ENCODE data around the gene ZNF766. TPM values are rescaled to one million over a fixed set of nuclear protein-coding genes. Genes with fewer than 3 reads are reported as not detected.

The ZNF766 gene
- polyA plus RNA-seq, 3 donors = 4.0 to 15.0 (median 8.8) TPM

DNA sequence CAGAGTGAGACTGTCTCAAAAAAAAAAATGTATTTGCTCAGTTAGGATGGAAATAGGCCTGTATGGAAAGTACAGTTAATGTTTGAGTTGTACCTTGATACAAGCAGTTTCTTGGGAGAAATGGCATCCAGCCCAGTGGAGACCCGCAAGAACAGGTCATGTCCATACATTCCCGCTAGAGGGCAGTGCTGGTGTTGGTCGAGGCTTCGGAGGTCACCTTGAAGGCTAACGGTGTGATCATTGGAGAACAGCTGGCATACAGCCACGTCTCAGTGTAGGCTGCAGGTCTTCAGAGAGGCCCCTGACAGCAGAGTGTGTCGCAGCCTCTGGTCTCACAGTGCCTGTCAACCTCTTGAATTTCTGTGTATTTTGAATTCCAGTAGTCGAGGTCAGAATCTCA, 74.2 kb downstream of the ZNF766 start:
- TF ChIP-seq, protein P1, sequence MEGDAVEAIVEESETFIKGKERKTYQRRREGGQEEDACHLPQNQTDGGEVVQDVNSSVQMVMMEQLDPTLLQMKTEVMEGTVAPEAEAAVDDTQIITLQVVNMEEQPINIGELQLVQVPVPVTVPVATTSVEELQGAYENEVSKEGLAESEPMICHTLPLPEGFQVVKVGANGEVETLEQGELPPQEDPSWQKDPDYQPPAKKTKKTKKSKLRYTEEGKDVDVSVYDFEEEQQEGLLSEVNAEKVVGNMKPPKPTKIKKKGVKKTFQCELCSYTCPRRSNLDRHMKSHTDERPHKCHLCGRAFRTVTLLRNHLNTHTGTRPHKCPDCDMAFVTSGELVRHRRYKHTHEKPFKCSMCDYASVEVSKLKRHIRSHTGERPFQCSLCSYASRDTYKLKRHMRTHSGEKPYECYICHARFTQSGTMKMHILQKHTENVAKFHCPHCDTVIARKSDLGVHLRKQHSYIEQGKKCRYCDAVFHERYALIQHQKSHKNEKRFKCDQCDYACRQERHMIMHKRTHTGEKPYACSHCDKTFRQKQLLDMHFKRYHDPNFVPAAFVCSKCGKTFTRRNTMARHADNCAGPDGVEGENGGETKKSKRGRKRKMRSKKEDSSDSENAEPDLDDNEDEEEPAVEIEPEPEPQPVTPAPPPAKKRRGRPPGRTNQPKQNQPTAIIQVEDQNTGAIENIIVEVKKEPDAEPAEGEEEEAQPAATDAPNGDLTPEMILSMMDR (IDR thresholded peaks at IDR 0.05) = peak; percentile 56
- H3K4me2 ChIP-seq (replicated peaks; ENCODE audit: extremely low read depth, low read length, poor library complexity, severe bottlenecking) = no peak overlapping the region
- H2AFZ ChIP-seq (ENCODE audit: insufficient read depth, low read depth, low read length, poor library complexity, severe bottlenecking) = no peak overlapping the region
- no peaks in the 10 kb centered on the region for H3K27me3 ChIP-seq (ENCODE audit: control insufficient read depth in 2 of 2, insufficient read depth in 2 of 2, low read length in 2 of 2)
- H3K9me3 ChIP-seq (replicated peaks in 1 of 2; ENCODE audit: control insufficient read depth in 1 of 2, insufficient read depth in 1 of 2, low read length in 2 of 2) = peaks cover 70 to 88% of the 10 kb centered on the region in 2 donors
- H3K27ac ChIP-seq (ENCODE audit: low read depth in 1 of 2, low read length in 2 of 2) = no peak overlapping the region
- no peaks in the 10 kb centered on the region for H3K36me3 ChIP-seq (replicated peaks in 1 of 2; ENCODE audit: control insufficient read depth in 1 of 2, insufficient read depth in 2 of 2, low read length in 2 of 2)
- Mint-ChIP-seq H3K27me3 (ENCODE audit: low read depth in 3 of 3) (peaks cover 0 to 3% (median 1%) of the 10 kb centered on the region in 3 donors), H3K9me3 (peaks cover 41 to 83% (median 79%) of the 10 kb centered on the region in 7 donors), H3K4me3 (no peak overlapping the region), H3K27ac (no peak overlapping the region), H3K36me3 (peaks cover 1 to 3% of the 10 kb centered on the region in 2 donors), H3K4me1 (no peaks in the 10 kb centered on the region)
- 30% methylated on average over 6 of the region's 8 CpGs for WGBS (ENCODE audit: insufficient coverage)
- no peaks in the 10 kb centered on the region for H3K79me2 ChIP-seq (ENCODE audit: insufficient read depth, low read length)
- no peak overlapping the region for H3K4me3 ChIP-seq (replicated peaks in 1 of 3; ENCODE audit: low read depth in 2 of 3, low read length in 3 of 3)
- intact Hi-C loops (cut with micrococcal nuclease) = no loop called here
- no peaks in the 10 kb centered on the region for H3K4me1 ChIP-seq (ENCODE audit: control insufficient read depth in 1 of 2, insufficient read depth in 2 of 2, low read length in 2 of 2)
- H3K9ac ChIP-seq (ENCODE audit: insufficient read depth, low read length, poor library complexity, severe bottlenecking) = no peak overlapping the region
- no peaks in the 10 kb centered on the region for H4K20me1 ChIP-seq (ENCODE audit: insufficient read depth, low read length)
- DNase-seq = peak; percentile 2 to 18 (median 10)

DNA sequence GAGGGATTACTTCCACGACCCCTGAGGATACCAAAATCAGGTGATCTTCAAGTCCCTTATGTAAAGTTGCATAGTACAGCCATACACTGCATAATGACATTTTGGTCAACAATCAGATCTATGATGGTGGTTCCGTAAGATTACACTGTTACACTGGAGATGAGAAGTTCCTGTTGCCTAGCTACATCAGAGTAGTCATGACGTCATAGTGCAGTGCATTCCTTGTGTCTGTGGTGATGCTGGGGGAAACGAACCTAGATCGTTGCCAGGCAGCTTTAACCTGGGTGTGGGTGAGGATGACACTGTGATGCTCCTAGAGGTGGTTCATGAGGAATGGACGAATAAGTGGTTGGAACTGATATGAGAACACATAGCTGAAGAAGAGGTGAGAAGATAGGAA, 75.8 kb downstream of the ZNF766 start:
- Mint-ChIP-seq H3K27ac (no peak overlapping the region), H3K36me3 (peaks cover 0 to 7% of the 10 kb centered on the region in 2 donors), H3K4me3 (no peak overlapping the region), H3K4me1 (no peaks in the 10 kb centered on the region), H3K27me3 (ENCODE audit: low read depth in 3 of 3) (peaks cover 0 to 3% (median 1%) of the 10 kb centered on the region in 3 donors), H3K9me3 (peaks cover 43 to 85% (median 80%) of the 10 kb centered on the region in 7 donors)
- WGBS (ENCODE audit: insufficient coverage) = 97% methylated on average over 3 of the region's 6 CpGs
- intact Hi-C loops (cut with micrococcal nuclease) = no loop called here
- no peak for DNase-seq
- no peaks in the 10 kb centered on the region for H4K20me1 ChIP-seq (ENCODE audit: insufficient read depth, low read length)
- TF ChIP-seq, protein P1 (IDR thresholded peaks at IDR 0.05) = no peak
- no peaks in the 10 kb centered on the region for H3K79me2 ChIP-seq (ENCODE audit: insufficient read depth, low read length)
- H3K4me1 ChIP-seq (ENCODE audit: control insufficient read depth in 1 of 2, insufficient read depth in 2 of 2, low read length in 2 of 2) = no peaks in the 10 kb centered on the region
- H2AFZ ChIP-seq (ENCODE audit: insufficient read depth, low read depth, low read length, poor library complexity, severe bottlenecking) = no peak overlapping the region
- H3K4me2 ChIP-seq (replicated peaks; ENCODE audit: extremely low read depth, low read length, poor library complexity, severe bottlenecking) = no peak overlapping the region
- no peak overlapping the region for H3K9ac ChIP-seq (ENCODE audit: insufficient read depth, low read length, poor library complexity, severe bottlenecking)
- no peak overlapping the region for H3K27ac ChIP-seq (ENCODE audit: low read depth in 1 of 2, low read length in 2 of 2)
- peaks cover 75 to 89% of the 10 kb centered on the region in 2 donors for H3K9me3 ChIP-seq (replicated peaks in 1 of 2; ENCODE audit: control insufficient read depth in 1 of 2, insufficient read depth in 1 of 2, low read length in 2 of 2)
- H3K4me3 ChIP-seq (replicated peaks in 1 of 3; ENCODE audit: low read depth in 2 of 3, low read length in 3 of 3) = no peak overlapping the region
- no peaks in the 10 kb centered on the region for H3K36me3 ChIP-seq (replicated peaks in 1 of 2; ENCODE audit: control insufficient read depth in 1 of 2, insufficient read depth in 2 of 2, low read length in 2 of 2)
- H3K27me3 ChIP-seq (ENCODE audit: control insufficient read depth in 2 of 2, insufficient read depth in 2 of 2, low read length in 2 of 2) = no peaks in the 10 kb centered on the region

Small RNAs within 50 kb of the gene (small RNA-seq; reads per million reads assigned to genes)
- gene MIR643 (ENCODE audit: insufficient read length, low read depth) (0.94 reads per million), gene MIR6801 (ENCODE audit: insufficient read length, low read depth) (not detected), gene RF00019 (ENCODE audit: insufficient read length, low read depth) (not detected)

Other genes starting within 250 kb of the ZNF766 start
- 1 to 10 TPM in 2 of 3 donors, under 1 TPM in 1; 0.65 to 3.1 (median 1.0) TPM for gene ZNF614, start 241.2 kb upstream of the ZNF766 start, polyA plus RNA-seq
- gene ZNF432, start 220.7 kb upstream of the ZNF766 start, polyA plus RNA-seq = 1 to 10 TPM; 1.1 to 3.0 (median 1.2) TPM
- 1 to 10 TPM in 1 of 3 donors, under 1 TPM in 1, not detected in 1; 0.42 to 5.2 TPM for gene ZNF841, start 173.8 kb upstream of the ZNF766 start, polyA plus RNA-seq
- 1 to 10 TPM in 2 of 3 donors, under 1 TPM in 1; 0.32 to 1.8 (median 1.1) TPM for gene ZNF616, start 129.6 kb upstream of the ZNF766 start, polyA plus RNA-seq
- gene ZNF836, start 98.0 kb upstream of the ZNF766 start, polyA plus RNA-seq = 1 to 10 TPM; 2.3 to 4.8 (median 2.6) TPM
- 100 to 1,000 TPM in 2 of 3 donors, 10 to 100 TPM in 1; 79.9 to 151 (median 127) TPM for gene PPP2R1A, start 79.5 kb upstream of the ZNF766 start, polyA plus RNA-seq
- gene ZNF480, start 27.6 kb downstream of the ZNF766 start, polyA plus RNA-seq = 1 to 10 TPM; 6.6 to 7.6 (median 7.4) TPM
- not detected for gene ZNF610, start 66.7 kb downstream of the ZNF766 start, polyA plus RNA-seq
- gene ZNF880, start 100.3 kb downstream of the ZNF766 start, polyA plus RNA-seq = 1 to 10 TPM; 4.5 to 8.5 (median 5.5) TPM
- gene ZNF528, start 128.3 kb downstream of the ZNF766 start, polyA plus RNA-seq = 1 to 10 TPM in 1 of 3 donors, under 1 TPM in 2; 0.67 to 4.8 (median 0.86) TPM
- gene ZNF534, start 159.6 kb downstream of the ZNF766 start, polyA plus RNA-seq = not detected
- gene ZNF578, start 184.0 kb downstream of the ZNF766 start, polyA plus RNA-seq = under 1 TPM in 1 of 3 donors, not detected in 2; 0.05 TPM